ENCODE measurements around the gene HIRIP3.
A peak's percentile ranks its signal among the peaks of the same experiment; 100 is the strongest.

HIRIP3 gene

GRCh38 chr16:29985271-29985811 lies 10.1 kb downstream of the HIRIP3 start:
- no peak for FAIRE-seq
- no peak for DNase-seq (ENCODE audit: insufficient read length, low spot score)

DNA sequence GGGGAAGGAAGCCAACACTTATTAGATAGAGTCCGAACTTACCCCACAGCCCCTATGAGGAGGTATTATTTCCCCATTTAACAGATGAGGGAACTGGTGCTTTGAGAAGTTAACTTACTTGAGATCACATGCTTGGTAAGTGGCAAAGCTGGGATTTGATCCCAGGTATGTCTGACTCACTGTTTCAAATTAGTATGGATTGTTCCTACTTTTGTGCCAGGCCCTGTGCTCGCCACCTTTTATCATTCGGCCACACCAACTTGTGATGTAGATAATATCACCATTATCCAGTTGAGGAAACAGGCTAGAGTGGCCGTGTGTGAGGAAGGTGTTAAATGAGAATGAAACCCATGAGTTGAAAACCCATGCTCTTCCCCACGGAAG lies 10.7 kb downstream of the HIRIP3 start:
- no peak for DNase-seq (ENCODE audit: insufficient read length, low spot score)
- FAIRE-seq = no peak

DNA sequence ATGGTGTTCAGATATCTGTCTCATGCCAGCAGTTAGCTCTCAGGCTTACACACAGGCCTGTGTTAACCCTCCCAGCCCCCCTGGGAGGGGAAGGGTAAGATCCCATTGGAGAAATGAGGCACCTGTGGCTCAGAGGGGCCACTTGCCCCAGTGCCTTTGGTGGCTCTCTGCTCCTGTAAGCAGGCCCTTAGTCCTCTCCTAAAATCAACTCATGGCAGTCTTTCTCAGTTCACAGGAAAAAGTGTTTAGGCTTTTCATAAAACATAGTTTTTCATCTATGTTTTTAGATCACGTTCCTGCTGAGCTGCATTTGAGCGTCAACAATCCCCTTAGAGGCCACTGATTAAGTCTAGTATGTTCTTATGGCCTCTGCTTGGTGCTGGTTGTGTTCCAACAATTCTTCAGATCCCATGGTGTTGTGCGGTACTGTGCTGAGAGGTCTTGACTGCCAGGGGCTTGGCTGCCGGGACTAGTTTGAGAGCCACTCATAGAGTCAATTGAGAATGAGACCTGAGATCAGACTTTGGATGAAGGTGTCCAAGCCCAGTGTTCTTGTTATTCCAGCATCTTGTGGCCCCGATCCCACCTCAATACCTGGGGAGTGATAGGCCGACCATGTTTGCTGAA lies 11.2 kb downstream of the HIRIP3 start:
- no peak for DNase-seq (ENCODE audit: insufficient read length, low spot score)
- FAIRE-seq = no peak

- FAIRE-seq (no peak), DNase-seq (ENCODE audit: insufficient read length, low spot score) (no peak)
These were observed 11.8 kb downstream of the HIRIP3 start for GRCh38 chr16:29983420-29984136.

DNA sequence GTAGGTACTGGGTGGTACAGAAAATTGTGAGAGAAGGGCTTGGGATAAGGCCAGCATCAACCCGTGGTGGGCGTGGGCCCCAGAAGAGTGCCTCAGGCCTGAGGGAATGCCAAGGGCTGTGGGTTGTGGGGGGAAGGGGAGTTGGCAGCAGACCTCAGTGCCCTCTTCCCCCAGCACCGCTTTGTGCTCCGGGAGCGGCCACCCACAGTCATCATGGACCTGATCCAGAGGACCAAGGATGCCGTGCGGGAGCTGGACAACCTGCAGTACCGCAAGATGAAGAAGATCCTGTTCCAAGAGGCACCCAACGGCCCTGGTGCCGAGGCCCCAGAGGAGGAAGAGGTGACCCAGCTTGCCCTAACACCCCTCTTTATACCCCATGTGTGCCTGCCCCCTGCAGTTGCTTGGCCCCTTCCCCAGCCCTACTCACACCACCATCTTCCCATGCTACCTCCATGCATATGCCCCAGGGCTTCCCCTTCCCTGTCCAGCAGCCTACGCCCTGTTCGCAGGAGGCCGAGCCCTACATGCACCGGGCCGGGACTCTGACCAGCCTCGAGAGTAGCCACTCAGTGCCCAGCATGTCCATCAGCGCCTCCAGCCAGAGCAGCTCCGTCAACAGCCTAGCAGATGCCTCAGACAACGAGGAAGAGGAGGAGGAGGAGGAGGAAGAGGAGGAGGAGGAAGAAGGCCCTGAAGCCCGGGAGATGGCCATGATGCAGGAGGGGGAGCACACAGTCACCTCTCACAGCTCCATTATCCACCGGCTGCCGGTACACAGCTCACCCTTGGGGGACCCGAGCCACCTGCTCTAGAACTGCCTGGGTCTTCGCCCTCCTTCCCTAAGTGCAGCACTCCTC lies 12.6 kb downstream of the HIRIP3 start:
- no peak for FAIRE-seq
- no peak for DNase-seq (ENCODE audit: insufficient read length, low spot score)

DNA sequence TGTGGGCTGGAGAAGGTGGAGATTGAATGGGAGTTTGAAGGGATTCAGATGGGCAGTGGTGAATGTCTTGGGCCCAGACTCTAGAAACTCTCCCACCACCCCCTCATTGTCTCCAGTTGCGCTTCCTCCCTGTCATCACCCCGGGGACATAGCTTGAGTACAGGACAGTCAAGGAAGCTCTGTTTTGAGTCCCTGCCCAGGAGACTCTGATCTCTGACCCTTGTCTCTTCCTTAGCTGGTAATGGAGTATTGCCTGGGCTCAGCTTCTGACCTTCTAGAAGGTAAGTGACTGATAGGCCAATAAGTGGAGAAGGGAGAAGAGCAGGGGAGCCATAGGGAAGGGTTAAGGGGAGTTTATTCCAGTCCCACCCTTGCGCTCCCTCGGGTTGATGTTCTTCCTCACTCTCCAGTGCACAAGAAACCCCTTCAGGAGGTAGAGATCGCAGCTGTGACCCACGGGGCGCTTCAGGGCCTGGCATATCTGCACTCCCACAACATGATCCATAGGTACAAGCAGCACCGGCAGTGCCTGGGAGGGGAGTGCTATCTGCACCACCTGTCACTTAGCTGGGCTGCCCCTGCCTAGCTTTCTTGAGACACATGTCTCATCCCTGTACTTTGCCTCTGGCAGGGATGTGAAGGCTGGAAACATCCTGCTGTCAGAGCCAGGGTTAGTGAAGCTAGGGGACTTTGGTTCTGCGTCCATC lies 16.7 kb downstream of the HIRIP3 start:
- no peak for FAIRE-seq
- no peak for DNase-seq (ENCODE audit: insufficient read length, low spot score)

GRCh38 chr16:29978081-29978480 lies 17.3 kb downstream of the HIRIP3 start:
- FAIRE-seq = no peak

DNA sequence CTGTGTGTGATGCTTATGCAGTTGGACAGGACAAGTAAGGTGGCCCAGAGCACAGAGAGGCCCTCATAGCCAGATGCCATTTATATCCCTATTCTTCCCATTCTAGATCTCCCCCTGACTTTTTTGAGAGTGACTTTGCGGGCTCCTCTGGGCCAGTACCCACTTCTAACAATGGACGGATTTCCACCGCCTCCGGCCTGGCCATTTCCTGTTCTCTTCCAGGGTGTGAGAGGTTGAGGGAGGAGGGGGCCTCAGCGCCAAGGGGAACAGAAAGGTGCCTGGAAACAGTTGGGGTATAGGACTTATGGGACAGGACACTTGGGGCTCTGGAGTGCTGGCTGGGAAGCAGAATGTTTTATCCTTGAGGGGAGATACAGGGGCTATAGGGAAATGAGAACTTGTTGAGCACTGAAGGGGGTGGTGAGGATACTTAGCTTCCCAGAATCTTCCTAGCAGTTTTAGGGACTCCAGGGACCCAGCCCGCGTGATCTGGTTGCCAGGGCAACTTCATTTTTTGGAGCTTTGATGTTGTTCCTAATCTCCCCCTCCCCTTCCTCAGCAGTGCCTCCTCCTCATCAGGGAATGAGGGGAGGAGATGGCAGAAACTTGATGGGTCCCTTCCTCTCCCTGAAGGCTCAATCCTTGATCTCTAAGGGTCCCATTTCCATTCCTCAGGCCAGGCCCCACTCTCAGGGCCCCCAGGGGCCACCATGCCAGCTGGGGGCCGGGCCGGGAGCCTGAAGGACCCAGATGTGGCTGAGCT lies 18.2 kb downstream of the HIRIP3 start:
- no peak for DNase-seq (ENCODE audit: insufficient read length, low spot score)
- FAIRE-seq = no peak

More at GRCh38 chr16:29978081-29978480, 17.3 kb downstream of the HIRIP3 start:
- no peak for DNase-seq (ENCODE audit: insufficient read length, low spot score)

- no peak for DNase-seq (ENCODE audit: insufficient read length, low spot score)
- no peak for FAIRE-seq
These were observed 19.5 kb downstream of the HIRIP3 start for GRCh38 chr16:29975811-29976511.

GRCh38 chr16:29975134-29975538 lies 20.3 kb downstream of the HIRIP3 start:
- no peak for FAIRE-seq

GRCh38 chr16:29974291-29975133 lies 20.9 kb downstream of the HIRIP3 start:
- FAIRE-seq (no peak), DNase-seq (ENCODE audit: insufficient read length, low spot score) (no peak)

More at GRCh38 chr16:29975134-29975538, 20.3 kb downstream of the HIRIP3 start:
- DNase-seq (ENCODE audit: insufficient read length, low spot score) = no peak

DNA sequence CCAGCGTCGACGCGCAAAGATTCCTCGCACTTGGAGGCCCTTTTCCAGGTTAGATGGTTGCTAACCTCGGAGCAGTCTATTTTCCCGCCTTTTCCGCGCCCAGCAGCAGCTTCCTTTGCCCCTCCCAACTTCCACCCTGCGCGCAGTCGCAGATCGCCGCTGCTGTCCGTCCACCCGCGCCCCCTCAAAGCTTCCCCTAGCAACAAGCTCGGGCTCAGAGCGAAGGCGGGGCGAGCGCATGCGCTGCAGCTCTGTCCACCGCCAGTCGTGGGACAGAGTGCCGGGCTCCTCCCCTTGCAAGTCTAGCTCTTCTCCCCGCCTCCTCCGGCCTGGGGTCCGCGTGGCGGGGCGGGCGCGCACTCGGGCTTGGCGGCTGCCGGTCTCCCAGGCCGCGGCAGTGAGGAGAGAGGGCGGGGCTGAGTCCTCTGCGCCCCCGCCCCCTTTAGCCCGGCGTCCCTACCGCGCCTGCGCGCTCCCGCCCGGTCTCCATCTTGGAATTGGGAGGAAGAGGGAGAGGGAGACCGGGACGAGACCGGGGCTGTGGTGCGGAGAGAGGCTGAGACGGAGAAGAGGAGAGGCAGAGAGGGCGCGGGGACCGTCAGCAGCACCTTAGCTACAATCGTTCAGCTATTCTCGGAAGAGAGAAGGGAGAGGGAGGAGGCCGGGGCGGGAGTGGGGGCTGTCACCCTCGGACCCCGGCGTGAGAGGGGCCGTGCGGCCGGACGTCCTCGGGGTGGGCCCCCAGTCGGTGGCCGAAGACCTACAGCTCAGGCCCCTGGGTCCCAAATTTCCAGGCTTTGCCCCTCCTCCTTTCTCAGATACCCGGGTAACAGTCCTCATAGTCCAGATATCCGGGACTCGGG lies 21.8 kb downstream of the HIRIP3 start, which contains the start of gene TAOK2:
Gene TAOK2, plus strand, starts transcription at position 485 of the 863 bp plus-strand sequence. CDS start 3,905 bp downstream, outside the sequence.
- DNase-seq (ENCODE audit: insufficient read length, low spot score) (peak; percentile 96), FAIRE-seq (peak; percentile 90)

- DNase-seq (ENCODE audit: insufficient read length, low spot score) = no peak
- no peak for FAIRE-seq
These were observed 22.4 kb downstream of the HIRIP3 start for GRCh38 chr16:29972992-29973383.

DNA sequence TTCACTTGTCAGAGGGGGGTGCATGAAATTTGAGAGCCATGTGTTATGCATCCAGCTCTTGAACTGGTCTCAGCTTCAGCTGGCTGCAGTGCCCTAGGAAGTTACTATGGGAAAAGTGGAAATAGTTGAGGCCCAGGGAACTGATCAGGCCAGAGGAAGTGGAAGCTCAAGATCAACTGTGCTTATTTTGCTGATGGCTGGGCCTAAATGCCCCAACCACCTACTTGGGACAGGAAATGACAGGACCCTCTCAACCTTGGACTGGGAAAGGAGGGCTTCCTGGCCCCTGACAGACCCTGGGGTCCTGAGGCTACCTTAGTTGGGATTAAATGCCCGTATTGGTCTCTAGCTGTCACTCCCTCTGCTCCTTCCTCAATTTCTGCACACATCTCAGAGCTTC lies 22.9 kb downstream of the HIRIP3 start:
- DNase-seq (ENCODE audit: insufficient read length, low spot score) (no peak), FAIRE-seq (no peak)

DNA sequence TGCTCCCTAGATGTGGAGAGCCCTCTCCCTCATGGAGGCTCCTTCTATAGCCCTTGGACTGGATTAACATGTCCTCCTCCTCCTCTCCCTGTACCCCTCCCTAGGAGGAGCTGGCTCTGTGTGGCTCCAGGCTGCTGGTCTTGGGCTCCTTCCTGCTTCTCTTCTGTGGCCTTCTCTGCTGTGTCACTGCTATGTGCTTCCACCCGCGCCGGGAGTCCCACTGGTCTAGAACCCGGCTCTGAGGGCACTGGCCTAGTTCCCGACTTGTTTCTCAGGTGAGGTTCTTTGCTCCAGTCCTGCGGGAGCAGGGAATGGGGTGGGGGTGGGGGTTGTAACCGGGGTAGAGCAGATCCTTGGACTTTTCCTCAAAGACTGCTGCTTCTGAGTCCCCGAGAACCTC lies 24.1 kb downstream of the HIRIP3 start:
- no peak for FAIRE-seq
- DNase-seq (ENCODE audit: insufficient read length, low spot score) = no peak

- DNase-seq (ENCODE audit: insufficient read length, low spot score) (no peak), FAIRE-seq (no peak)
These were observed 27.2 kb downstream of the HIRIP3 start for GRCh38 chr16:29968205-29968604.

DNA sequence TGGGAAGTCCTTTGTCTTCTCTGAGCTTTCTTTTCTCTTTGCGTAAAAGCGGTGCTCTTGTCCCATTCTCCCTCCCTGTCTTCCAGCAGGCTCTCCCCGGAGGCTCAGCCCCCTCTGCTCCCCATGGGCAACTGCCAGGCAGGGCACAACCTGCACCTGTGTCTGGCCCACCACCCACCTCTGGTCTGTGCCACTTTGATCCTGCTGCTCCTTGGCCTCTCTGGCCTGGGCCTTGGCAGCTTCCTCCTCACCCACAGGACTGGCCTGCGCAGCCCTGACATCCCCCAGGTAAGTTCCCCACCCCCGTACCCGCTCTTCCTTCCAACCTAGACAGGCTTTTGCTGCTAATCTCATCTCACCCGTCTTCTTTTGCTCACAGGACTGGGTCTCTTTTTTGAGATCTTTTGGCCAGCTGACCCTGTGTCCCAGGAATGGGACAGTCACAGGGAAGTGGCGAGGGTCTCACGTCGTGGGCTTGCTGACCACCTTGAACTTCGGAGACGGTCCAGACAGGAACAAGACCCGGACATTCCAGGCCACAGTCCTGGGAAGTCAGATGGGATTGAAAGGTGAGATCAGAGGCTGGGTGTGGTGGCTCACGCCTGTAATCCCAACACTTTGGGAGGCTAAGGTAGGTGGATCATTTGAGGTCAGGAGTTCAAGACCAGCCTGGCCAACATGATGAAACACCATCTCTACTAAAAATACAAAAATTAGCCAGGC lies 32.2 kb downstream of the HIRIP3 start:
- FAIRE-seq (no peak), DNase-seq (ENCODE audit: insufficient read length, low spot score) (no peak)
